Activated CD4-positive, alpha-beta T cell treated with anti-CD3 and anti-CD28 coated beads, Interleukin-2, Interleukin-4, amounts not matched to agents 100 ng/mL and 50 ng/mL, durations not matched to agents 16 hours and 8 hours (primary cell): ENCODE measurements around the gene MAML1.
"Not testable (repeated sequence)": the region's sequence is repeated elsewhere in the genome, so short reads cannot be mapped to it uniquely, and the experiment has no call there.

ENCODE experiments used
- DNase-seq: peaks from one replicate; pipeline ENCODE4 v3.0.0-alpha.2; 2020; ENCODE audit warnings: low spot score

Gene MAML1, protein sequence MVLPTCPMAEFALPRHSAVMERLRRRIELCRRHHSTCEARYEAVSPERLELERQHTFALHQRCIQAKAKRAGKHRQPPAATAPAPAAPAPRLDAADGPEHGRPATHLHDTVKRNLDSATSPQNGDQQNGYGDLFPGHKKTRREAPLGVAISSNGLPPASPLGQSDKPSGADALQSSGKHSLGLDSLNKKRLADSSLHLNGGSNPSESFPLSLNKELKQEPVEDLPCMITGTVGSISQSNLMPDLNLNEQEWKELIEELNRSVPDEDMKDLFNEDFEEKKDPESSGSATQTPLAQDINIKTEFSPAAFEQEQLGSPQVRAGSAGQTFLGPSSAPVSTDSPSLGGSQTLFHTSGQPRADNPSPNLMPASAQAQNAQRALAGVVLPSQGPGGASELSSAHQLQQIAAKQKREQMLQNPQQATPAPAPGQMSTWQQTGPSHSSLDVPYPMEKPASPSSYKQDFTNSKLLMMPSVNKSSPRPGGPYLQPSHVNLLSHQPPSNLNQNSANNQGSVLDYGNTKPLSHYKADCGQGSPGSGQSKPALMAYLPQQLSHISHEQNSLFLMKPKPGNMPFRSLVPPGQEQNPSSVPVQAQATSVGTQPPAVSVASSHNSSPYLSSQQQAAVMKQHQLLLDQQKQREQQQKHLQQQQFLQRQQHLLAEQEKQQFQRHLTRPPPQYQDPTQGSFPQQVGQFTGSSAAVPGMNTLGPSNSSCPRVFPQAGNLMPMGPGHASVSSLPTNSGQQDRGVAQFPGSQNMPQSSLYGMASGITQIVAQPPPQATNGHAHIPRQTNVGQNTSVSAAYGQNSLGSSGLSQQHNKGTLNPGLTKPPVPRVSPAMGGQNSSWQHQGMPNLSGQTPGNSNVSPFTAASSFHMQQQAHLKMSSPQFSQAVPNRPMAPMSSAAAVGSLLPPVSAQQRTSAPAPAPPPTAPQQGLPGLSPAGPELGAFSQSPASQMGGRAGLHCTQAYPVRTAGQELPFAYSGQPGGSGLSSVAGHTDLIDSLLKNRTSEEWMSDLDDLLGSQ

DNA sequence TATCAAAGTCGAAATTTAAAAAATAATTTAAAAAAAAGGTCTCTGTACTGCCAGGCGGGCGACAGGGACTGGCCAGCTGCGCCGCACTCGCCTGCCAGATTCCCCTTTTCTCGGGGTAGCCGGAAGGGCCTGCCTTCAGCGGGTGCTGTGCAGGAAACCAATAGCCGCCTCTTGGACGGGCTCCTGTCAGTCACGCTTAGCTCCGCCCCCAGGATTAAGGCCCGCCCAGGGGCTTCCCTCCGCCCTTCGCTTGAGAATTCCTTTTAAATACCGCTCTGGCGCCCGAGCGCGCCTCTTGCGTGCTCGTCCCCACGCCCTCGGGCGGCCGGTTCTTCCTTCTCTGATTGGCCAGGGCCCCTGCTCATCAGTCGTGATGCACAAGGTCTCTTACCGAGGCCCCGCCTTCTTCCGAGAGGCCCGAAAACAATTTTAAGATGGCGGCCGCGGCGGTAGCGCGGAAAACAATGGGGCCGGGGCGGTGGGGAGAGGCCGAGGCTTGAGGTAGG is at the start of gene MAML1:
Gene MAML1, plus strand, starts transcription at position 411 of the 506 bp plus-strand sequence. CDS start 291 bp downstream, outside the sequence.
- peak; percentile 100 for DNase-seq

DNA sequence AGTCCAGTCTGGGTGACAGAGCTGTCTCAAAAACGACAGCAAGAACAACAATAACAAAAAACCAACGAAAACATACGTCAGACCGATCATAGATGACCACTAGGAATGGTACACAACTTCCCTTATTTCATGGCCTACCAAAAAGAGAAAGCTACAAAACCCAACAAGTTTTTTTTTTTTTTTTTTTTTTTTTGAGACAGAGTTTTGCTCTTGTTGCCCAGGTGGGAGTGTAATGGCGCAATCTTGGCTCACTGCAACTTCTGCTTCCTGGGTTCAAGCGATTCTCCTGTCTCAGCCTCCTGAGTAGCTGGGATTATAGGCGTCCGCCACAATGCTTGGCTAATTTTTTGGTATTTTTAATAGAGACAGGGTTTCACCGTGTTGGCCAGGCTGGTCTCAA is 43.4 kb upstream of the MAML1 start:
- not testable (repeated sequence) for DNase-seq

DNA sequence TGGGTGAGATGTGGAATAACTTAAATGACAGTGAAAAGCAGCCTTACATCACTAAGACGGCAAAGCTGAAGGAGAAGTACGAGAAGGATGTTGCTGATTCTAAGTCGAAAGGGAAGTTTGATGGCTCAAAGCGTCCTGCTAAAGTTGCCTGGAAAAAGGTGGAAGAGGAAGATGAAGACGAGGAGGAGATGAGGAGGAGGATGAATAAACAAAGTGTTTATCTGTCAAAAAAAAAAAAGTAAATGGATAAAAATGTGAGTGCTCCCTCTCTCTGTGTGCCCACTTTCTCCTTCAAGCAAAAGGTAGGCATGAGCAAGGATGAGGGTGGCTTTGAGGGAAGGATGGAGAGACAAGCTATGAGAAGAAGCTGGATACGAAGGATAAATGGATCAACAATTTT is 38.1 kb upstream of the MAML1 start:
- DNase-seq, result no peak

DNA sequence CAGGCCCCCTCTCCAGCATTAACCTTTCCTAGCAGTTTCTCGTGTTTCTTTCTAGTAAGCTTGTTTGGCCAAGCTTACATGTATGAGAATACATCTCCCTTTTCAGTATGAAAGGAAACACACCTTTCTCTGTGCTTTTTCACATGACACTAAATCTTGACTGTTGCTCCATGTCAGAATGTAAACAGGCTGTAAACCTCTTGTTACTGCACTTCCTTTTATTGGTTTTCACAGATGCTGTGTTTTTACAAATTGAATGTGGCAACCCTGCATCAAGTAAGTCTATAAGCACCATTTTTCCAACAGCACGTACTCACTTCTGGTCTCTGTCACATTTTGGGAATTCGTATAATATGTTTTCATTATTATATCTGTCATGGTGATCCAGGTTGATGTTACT is 36.0 kb upstream of the MAML1 start:
- no peak for DNase-seq

DNA sequence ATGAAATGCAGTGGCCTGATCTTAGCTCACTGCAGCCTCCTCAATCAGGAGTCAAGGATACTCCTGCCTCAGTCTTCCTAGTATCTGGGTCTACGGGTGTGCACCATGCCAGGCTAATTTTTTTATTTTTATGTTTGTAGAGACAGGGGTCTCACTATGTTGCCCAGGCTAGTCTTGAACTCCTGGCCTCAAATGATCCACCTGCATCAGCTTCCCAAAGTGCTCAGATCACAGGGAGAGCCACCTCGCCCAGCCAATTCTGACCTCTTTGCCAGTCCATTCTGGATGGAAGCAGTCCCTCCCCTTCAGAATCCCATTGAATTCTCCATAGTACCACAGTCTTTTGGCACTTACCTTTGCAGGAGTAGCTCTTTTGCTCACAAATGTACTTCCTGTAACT is 35.5 kb upstream of the MAML1 start:
- no peak for DNase-seq

DNA sequence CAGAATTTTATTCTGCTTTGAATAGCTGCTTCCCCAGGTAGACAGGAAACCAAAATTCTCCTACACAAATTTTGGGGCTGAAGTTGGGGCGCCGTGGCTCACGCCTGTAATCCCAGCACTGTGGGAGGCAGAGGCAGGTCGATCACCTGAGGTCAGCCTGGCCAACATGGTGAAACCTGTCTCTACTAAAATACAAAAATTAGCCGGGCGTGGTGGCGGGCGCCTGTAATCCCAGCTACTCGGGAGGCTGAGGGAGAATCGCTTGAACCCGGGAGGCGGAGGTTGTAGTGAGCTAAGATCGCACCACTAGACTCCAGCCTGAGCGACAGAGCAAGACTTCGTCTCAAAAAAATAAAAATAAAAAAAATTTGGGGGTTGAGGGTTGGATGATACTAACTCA is 35.1 kb upstream of the MAML1 start:
- DNase-seq, result not testable (repeated sequence)

DNA sequence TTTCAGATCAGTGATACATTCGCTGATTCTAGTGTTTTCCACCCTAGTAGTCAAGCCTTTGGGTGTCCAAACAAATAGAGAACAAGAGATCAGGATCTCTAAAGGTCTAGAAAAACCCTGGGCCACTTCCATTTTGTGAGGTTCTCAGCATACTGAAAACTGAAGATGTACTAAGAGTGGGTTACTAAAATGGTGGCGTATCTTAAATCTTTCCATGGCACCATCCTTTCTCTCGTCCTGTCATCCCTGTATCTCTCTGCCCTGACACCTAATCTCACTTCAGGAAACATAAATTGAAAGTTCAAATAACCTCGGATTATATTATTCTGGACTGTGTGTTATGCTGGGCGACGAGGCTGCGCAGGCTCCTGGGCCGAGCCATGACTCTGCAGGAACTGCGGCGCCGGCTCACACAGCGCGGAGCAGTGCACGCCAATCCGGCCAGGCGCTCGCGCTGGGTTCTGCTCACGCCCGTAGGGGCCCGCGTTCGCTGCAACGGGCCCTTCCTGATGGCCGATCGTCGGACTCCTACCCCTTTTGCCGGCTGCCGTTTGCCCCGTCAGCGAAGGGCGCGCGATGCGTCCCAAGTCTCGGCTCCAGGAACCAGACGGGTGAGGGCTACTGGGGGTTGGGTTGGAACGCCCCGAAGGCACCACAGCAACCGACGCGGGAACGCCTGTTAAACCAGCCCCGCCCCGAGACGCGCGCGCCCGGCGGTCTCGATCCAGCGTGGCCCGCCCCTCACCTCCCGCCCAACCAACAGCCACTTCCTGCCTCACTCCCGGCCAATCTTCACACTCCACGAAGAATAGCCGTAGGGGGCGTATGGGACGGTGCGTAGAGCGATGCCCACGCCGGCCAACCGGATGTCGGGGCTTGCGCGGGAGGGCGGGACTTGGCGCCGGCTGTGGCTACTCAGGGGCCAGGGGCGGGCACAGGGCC is 34.4 kb upstream of the MAML1 start:
- DNase-seq, result peak; percentile 100

DNA sequence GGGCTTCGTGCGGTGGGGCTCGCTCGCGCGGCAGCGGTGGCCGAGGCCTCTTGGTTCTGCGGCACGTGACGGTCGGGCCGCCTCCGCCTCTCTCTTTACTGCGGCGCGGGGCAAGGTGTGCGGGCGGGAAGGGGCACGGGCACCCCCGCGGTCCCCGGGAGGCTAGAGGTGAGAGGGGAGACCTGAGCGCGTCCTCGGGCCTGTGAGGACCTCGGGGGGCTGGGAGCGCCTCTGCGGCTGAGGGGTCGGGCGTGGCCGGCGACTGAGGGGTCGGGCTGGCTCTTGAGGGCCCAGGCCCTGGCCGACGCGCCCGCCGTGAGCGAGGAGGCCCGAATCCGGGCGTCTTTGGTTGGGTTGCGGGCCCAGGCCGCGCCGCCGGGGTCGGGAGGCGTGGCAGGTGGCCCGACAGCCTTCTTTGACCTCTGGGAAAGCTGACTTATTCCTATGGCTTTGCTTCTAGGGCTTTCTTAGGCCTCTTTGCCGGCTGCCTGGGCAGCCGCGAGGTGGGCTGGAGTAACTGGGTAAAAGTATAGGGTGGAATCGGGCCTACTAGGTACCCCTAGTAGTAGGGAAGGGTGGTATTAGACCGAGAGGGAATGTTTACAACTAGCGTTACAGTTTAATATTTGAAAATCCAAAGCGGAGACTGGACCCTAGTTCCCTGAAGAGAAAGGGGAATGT is 33.5 kb upstream of the MAML1 start, which contains the start of gene CANX:
Gene CANX, plus strand, starts transcription at position 33 of the 681 bp plus-strand sequence. CDS start 6,715 bp downstream, outside the sequence.
- no peak for DNase-seq

DNA sequence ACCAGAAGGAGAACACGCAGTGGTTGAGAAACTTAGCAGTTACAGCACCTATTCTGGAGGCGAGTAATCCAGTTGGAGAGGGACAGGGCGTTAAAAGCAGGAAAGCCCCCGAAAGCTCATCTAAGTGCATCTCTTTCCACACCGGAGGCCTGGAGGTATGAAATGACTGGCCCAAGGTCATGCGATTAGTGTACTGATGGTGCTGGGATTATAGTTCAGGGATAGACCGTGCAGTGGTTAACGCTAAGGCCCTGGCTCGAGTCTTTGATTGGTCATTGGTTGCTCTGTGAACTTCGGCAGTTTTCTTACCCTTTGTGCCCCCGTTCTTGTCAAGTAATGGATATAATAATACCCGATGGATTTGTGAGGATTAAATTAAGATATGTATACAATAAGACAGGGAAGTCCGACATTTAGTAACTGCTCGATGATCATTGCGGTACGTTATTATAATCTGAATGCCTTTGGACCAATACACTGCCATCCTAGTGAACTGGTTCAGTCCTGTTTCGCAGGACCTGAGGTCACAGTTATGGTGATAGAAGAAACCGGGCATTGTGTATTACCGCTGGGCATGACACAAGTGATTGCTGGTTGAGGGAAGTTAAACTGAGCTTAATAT is 32.9 kb upstream of the MAML1 start:
- DNase-seq, result peak; percentile 78

DNA sequence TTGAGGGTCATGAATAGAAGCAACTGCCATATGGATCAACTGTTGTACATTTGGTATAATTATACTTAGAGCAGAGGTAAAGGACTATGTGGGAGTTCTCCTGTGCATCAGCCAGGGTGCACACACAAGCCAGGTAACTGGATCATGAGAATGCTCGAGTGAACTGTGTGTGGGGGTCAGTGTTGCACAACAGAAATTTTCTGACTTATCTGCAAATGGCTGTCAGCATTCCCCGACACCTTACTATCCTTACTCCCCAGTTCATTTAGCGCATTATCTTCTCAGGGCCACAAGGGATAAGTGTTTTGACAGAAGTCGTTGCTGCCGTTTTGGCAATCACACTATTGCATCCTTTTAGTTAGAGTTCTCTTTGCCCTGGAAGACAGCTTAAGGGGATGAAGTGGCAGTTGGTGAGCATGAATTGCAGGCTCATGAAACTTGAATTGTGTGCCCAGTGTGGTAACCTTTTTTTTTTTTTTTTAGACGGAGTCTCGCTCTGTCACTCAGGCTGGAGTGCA is 32.2 kb upstream of the MAML1 start:
- no peak for DNase-seq

DNA sequence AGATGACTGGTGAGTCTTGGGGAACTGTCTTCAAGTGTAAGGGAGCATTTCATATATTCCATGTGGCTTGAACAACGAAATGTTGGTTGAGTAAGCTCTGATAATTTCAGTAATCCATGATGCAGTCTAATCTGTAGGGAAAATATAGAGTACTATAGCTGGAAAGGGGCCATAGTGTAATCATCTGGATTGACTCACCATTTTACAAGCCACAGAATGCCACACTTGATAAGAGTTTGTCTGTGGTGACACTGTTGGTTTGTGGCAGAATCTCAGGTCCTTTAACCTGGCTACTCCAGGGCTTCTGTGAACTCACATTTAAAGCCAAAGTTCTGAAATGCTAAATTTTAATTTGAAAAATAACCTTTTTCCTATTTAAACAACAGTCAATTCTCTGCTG is 16.3 kb upstream of the MAML1 start:
- no peak for DNase-seq

DNA sequence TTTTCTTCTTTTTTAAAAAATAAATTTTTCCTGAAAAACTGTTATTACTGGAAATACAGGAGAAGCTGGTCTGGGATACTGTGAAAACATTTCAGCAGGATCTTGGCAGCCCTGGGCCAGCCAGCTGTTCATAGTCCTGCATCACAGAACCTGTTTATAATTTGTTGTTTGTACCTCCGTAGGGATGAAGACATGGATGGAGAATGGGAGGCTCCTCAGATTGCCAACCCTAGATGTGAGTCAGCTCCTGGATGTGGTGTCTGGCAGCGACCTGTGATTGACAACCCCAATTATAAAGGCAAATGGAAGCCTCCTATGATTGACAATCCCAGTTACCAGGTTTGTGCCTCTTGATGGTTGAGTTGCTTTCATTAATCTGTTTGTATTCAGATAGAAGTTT is 12.4 kb upstream of the MAML1 start:
- no peak for DNase-seq

DNA sequence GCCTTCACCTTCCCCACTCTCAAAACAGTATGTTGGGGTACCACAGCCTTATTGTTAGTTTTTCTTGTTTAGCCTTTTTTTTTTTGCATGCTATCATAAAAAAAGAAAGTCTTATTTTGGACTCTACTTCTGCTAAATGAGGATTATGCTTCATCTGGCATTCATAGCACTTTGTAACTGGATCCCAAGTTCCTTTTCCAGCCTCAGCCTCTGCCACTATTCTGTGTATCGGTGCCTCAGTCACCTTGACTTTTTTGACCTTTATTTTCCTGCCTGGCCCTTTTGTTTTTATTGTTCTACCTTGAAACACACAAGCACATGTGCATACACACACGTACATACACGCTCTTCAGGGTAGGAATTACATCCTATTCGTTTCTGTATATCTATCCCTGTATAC is 8.5 kb upstream of the MAML1 start:
- DNase-seq, result no peak

DNA sequence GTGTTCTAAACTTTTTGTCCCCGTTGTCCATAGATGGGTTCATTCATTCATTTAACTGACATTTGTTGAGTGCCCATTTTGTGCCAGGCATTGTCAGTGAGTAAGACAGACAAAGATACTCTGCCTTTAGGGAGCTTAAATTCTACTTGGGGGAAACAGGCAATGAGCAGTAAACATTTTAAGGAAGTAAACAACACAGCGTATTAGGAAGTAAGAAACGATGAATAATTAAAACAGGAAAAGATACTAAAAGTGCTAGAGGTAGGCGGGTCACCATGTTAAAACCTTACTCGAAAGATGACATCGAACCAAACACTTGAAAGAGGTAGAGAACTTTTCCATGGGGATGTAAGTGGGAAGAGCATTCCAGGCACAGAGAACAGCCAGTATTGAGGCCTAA is 5.5 kb upstream of the MAML1 start:
- DNase-seq, result no peak

DNA sequence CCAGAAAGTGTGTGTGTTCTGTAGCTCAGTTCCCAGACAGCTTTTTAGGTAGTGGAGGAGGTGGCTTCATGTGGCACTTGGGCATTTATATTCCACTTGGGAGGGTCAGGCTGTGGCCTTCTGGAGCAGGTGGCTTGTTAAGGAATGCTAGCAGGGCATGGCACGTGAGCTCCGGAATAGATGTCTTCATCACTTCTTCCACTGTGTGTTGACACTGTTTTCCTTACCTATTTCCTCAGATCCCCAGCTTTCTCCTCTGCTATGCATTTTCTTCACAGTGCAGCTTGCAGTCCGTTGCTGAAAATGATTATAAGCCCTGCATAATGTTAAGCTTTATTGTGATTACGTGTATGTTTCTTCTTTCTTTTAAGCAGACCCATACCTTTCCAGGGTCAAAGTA is 3.3 kb upstream of the MAML1 start:
- DNase-seq, result no peak

DNA sequence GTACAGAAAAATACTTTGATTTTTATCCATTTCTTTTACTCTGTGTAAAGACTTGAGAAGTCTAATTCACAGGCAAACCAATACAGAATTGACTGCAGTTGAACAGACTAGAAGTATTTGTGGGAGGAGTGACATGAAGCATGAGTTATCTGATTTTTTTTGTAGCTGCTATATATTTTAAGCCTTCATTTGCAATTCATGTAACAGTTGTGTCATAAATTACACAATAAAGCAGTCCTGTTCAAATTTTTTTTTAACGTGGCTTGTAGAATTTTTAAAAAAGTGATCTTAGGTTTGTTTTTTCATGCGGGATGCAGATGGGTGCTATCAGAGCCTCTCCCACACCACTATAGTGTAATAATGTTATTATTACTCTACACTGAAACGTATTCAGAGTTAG is 2.9 kb upstream of the MAML1 start:
- DNase-seq, result no peak

DNA sequence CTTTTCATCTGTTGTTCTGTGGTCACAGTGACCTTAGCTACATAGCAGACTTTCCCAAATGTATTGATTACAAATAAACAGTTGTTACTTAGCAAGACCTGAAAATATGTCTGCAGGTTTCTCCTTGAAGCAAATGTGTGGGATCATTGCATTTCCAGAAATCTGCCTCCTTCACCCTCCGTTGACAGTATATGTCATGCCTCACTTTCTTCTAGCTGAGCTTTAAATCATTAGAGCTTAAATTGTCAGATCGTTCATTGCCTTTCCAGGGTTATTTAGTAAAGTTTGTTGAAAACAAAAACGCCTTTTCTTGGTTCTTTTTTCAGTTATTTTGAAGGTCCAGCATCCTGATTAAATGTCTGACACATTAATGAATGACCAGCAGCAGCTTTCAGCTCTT is 2.3 kb upstream of the MAML1 start:
- DNase-seq, result no peak

DNA sequence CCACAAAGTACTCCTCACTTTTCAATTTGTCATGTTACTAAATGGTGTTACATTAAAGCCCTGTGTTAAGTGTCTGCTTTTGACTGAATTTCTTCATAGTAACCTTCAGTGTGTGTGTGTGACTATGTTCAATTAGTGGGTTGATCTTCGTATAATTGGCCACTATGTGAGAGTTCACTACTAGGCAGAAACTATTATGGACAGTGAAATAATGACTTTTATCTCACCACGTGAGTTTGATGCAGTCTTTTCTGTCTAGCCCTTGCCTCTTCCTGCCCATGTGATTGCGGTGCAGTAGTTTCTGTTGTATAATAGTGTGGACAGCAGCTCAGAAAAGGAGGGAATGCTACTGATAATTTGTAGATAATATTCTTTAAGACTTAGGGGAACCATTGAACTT is 1.8 kb upstream of the MAML1 start:
- no peak for DNase-seq

DNA sequence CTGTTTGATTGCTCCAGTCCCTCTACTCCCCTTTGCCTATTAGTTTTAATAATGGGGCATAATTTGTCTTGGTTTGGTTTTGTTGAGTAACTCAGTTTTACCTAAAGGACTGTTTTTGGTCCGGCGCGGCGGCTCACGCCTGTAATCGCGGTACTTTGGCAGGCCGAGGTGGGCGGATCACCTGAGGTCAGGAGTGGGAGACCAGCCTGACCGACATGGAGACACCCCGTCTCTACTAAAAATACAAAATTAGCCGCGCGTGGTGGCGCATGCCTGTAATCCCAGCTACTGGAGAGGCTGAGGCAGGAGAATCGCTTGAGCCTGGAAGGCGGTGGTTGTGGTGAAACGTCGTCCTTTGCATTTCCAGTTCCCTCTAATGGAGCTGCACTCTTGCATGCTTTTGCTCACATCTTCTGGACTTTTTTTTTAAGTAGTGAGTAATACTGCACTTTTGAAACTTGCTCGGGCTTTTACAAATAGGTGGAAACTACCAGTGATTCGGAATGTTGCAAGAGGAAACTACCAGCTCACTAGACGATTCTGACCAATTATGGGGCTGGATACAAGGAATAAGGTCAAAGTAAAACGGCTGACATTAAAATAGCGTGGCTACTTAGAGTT is 721 bp upstream of the MAML1 start:
- DNase-seq, result peak; percentile 63
